NT2/D1 (cell line): ENCODE results near the gene CASR.

ENCODE experiments used
- SUZ12 ChIP-seq: IDR thresholded peaks from 2 replicates; pipeline ENCODE4 v1.6.1; 2011; ENCODE audit not compliant: insufficient read length, insufficient read depth; ENCODE audit errors: extremely low read depth
- YY1 ChIP-seq: IDR thresholded peaks from 2 replicates; pipeline ENCODE4 v1.6.1; 2011; ENCODE audit not compliant: insufficient read length, insufficient read depth
- ZNF274 ChIP-seq: IDR thresholded peaks from 2 replicates; pipeline ENCODE4 v1.6.1; 2011; ENCODE audit warnings: mild to moderate bottlenecking, low read depth, low read length

GRCh38 chr3:122198966-122199365, 15.5 kb downstream of the CASR start:
- TF ChIP-seq YY1 (no peak), ZNF274 (no peak), SUZ12 (no peak)
